A673 (cell line): ENCODE data around the gene IRAK3.

ENCODE experiments used
- CTCF ChIP-seq: fragments of 300-800, 200-600 bp; sonication (generic); conservative IDR thresholded peaks from 2 replicates; pipeline ENCODE4 v1.5.1; 2017; ENCODE audit warnings: low read depth, mild to moderate bottlenecking, antibody characterized with exemption, low read length, moderate library complexity, mixed read lengths
- EZH2 ChIP-seq: fragments of 200-600 bp; sonication (generic); IDR thresholded peaks from 2 replicates; pipeline ENCODE4 v1.6.1; 2017; ENCODE audit warnings: borderline replicate concordance, low read depth, mild to moderate bottlenecking, mixed read lengths, antibody characterized with exemption, low read length; ENCODE audit not compliant: poor library complexity, severe bottlenecking

- TF ChIP-seq CTCF (no peak), EZH2 (no peak)
Measured at GRCh38 chr12:66203820-66204219, 14.8 kb downstream of the IRAK3 start.
